Kidney tubule cell (primary cell): ENCODE data around the gene WDR33.

Experiments used
- DNase-seq: peaks from one replicate; pipeline ENCODE4 v3.0.0-alpha.2; 2018; ENCODE audit warnings: low spot score

WDR33 gene

GRCh38 chr2:127695491-127696472 lies 115.2 kb downstream of the WDR33 start:
- DNase-seq: peak; percentile 83

- no peak for DNase-seq
These were observed 116.0 kb downstream of the WDR33 start for GRCh38 chr2:127694986-127695385.

- DNase-seq: no peak
These were observed 120.3 kb downstream of the WDR33 start for GRCh38 chr2:127690696-127691095.

GRCh38 chr2:127688405-127688804 lies 122.6 kb downstream of the WDR33 start:
- DNase-seq: no peak

GRCh38 chr2:127685410-127686080 lies 125.4 kb downstream of the WDR33 start:
- DNase-seq: no peak

GRCh38 chr2:127683757-127684156 lies 127.2 kb downstream of the WDR33 start:
- DNase-seq: no peak

- DNase-seq: no peak
These were observed 127.9 kb downstream of the WDR33 start for GRCh38 chr2:127683056-127683455.

- DNase-seq: no peak
These were observed 128.8 kb downstream of the WDR33 start for GRCh38 chr2:127681976-127682857.

GRCh38 chr2:127681288-127681804 lies 129.6 kb downstream of the WDR33 start:
- no peak for DNase-seq

- DNase-seq: no peak
These were observed 130.2 kb downstream of the WDR33 start for GRCh38 chr2:127680706-127681287.

GRCh38 chr2:127679680-127680361 lies 131.2 kb downstream of the WDR33 start:
- DNase-seq: no peak

- DNase-seq: no peak
These were observed 132.0 kb downstream of the WDR33 start for GRCh38 chr2:127678991-127679390.

- DNase-seq: no peak
These were observed 132.4 kb downstream of the WDR33 start for GRCh38 chr2:127678531-127678930.

GRCh38 chr2:127676906-127677305 lies 134.1 kb downstream of the WDR33 start:
- DNase-seq: no peak

- peak; percentile 33 for DNase-seq
These were observed 135.4 kb downstream of the WDR33 start, which contains the start of gene LIMS2 for GRCh38 chr2:127675331-127676261. TSS of gene LIMS2 (minus strand) at chr2:127675530. CDS start at chr2:127675024, 506 bp downstream.

- no peak for DNase-seq
These were observed 136.4 kb downstream of the WDR33 start for GRCh38 chr2:127674241-127675209.

GRCh38 chr2:127673291-127674069 lies 137.5 kb downstream of the WDR33 start:
- no peak for DNase-seq
